NCI-H1694 (cell line): ENCODE measurements around the gene CEP104.

ENCODE experiments used
- DNase-seq: peaks from one replicate; lab custom pipeline; 2025; lab: John Stamatoyannopoulos, UW

CEP104 gene

DNA sequence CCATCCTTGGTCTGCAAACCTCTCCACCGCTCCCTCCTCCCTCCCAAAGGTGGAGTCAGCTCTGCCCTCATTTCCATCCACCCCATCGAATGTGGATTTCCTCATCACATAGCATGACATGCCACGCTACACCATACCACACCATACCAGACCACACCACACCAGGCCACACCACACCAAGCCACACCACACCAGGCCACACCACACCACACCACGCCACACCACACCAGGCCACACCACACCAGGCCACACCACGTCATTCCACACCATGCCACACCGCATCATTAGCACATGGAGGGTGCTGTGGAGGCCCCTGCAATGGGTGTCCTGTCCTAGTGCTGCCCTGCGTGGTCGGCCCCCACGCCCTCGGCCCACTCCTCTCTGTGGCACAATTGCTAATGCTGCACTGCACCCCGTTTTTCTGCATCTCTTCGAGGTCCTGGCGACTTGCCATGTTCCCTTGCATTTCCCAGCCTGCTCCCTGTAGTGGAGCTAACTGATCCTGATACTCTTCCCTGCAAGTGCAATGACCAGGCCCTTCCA is 11.5 kb upstream of the CEP104 start:
- DNase-seq: no peak

DNA sequence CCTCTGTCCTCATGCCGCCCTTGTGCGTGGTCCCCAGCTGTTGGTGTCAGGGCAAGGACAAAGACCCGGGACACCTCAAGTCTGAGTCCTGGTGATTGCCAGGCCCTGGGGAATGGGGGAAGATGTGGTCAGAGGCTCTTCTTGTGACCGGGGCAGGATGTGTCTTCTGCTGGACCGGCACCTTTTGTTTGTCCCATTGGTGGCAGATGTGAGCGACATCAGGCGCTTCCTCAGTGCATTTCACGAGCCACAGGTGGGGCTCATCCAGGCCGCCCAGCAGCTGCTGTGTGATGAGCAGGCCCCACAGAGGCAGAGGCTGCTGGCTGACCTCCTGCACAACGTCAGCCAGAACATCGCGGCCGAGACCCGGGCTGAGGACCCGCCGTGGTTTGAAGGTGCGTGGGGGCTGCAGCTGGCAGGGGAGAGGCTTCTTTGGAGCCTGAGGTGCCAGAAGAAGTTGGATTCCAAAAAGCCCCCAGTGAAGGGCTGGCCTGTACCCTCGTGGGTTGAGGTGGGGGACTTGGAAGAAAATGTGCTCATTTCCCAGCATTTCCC is 8.7 kb upstream of the CEP104 start:
- DNase-seq: no peak

- DNase-seq: no peak
These were observed 7.9 kb upstream of the CEP104 start for GRCh38 chr1:3864884-3865283.

- DNase-seq: no peak
These were observed 6.4 kb upstream of the CEP104 start for GRCh38 chr1:3863231-3863935.

- DNase-seq: no peak
These were observed 1.4 kb upstream of the CEP104 start for GRCh38 chr1:3858231-3858981.

- no peak for DNase-seq
These were observed 749 bp upstream of the CEP104 start for GRCh38 chr1:3857791-3858129.

DNA sequence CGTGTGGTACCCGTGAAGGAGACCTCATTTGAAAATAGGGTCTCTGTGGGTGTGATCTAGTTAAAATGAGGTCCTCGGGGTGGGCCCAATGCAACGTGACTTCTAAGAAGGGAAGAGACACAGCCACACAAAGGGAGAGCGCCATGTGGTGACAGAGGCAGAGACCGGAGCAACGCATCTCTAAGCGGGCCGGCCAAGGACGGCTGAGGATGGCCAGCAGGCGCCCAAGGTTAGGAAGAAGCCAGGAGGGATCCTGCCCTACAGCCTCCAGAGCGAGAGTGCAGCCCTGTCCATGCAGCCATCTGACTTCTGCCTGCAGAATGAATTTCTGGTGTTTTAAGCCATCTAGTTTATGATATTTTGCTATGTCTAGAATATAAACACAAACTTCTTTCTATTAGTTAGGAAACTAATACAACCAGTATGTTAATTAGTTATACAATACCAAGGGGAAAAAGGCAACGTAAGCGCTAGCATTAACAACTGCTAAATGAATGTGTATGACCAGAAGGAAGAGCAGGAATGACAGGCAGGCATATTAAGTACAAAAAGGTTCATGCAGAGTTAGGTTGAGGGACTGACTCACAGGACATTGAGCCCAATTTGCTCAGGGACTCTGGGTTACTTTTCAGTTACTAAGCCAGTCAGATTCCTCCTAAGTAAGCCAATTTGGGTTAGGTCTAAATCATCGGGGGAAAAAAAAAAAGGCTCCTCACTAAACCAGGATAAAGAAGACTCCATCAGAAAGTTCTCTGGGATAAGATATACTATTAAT is 4.1 kb downstream of the CEP104 start:
- DNase-seq: no peak

- DNase-seq: no peak
These were observed 4.9 kb downstream of the CEP104 start for GRCh38 chr1:3852091-3852490.

DNA sequence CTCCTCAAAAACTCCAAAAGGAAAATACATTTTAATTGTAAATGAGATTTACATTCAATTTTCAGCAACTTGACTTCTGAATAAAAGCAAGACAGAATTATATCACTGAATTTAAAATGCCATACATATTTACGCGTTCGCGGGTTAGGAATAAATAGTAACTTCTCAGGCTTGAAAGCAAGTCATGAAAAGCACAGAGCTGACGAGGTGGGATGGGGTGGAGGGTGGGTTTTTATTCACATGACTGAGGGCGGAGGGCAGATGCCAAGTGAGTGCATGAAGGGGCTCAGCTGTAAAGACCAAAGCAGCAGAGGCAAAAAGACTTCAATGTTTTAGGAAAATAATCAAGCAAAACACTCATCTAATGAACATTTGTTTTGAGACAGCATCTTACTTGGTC is 5.7 kb downstream of the CEP104 start:
- no peak for DNase-seq

DNA sequence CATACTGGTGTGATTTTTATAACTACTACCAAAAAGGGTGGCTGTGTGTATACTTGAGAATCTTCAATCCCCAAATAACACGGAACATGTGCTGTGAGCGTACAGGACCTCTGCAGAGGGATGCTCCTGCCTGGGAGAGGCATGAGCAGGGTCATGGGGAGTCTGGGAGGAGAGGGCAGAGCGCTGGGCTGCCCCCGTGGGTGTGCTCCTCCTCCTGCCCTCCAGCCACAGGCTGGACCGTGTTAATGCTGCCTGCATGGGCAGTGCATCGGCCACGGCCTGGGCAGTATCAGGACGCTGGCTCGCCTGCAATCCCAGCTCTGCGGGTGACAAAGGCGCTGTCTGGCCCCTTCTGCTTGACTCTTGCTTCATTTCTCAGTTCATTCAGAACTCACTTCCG is 6.2 kb downstream of the CEP104 start:
- no peak for DNase-seq

- no peak for DNase-seq
These were observed 9.9 kb downstream of the CEP104 start for GRCh38 chr1:3847081-3847480.

DNA sequence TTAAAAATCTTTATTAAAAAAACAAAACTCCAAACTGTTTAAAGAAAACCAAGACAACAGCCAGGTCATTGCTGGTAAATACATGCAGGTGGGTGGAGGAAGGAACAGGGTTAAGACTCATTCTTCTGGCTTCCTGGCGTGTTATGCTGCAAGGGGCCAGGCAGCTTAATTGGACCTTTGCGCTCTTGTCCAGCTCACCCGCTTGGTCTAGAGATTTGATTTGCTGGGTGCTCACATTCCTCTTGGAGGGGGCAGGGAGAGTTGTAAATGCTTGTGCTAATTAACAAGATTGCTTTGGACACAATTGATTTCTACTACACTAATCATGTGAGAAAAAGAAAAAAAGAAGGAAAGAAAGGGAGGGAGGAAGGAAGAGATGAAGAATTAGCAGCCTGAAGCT is 10.5 kb downstream of the CEP104 start:
- no peak for DNase-seq

GRCh38 chr1:3842912-3843311 is 14.1 kb downstream of the CEP104 start:
- DNase-seq: no peak

- no peak for DNase-seq
These were observed 15.5 kb downstream of the CEP104 start for GRCh38 chr1:3841491-3841890.

DNA sequence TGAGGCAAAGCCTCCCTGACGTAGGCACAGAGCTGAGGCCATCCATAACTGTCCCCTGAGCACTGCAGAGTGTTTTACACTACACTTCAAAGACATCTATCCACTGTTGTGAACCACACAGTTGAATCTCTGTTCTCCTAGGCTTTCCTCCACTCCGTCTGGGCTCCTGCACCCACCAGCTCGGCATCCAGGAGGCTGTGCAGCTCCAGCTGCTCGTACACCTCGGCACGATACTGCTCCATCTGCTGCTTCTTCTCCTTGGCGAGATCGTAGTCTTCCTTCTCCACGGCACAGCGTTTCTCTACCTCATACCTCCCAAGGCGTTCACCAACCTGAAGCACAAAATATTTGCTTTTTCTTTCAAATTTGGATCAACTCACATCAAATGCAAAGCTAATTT is 18.2 kb downstream of the CEP104 start:
- no peak for DNase-seq

DNA sequence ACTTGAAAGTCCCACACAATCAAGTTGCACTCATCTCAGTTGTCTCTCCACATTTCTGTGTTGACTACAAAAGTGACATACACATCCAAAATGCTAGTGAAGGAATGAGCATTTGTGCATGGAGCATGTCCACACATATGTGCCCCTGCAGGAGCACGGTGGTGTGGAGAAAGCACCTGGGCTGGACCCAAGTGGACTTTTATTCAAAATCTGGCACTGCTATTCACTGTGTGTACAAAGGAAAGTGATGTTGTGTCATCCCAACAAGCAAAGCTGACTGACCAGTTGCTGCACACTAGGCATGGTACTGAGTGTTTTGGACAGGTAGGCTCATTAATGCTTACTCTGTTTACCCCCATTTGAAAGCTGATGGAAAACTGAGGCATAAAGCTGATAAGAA is 19.3 kb downstream of the CEP104 start:
- DNase-seq: no peak

- DNase-seq: no peak
These were observed 19.8 kb downstream of the CEP104 start for GRCh38 chr1:3837200-3837599.

GRCh38 chr1:3836421-3836820 is 20.6 kb downstream of the CEP104 start:
- no peak for DNase-seq

GRCh38 chr1:3834701-3835100 is 22.3 kb downstream of the CEP104 start:
- no peak for DNase-seq

DNA sequence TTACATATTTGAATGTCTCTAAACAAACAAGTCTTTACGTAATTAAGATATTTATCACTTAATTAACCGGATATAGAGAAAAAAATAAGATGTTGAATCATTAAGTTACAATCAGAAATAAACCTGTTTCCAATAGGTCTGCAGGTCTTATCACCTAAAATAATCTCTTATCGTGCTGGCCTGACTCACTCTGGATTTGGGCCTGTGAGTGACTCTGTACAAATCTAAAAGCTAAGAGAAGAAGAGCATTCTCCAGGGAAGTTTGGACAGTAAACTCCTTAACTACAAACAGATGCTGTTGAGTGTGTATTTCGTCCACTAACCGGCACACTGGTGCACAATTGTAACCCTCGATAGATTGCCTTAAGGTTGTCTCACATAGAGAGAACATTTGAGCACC is 25.3 kb downstream of the CEP104 start:
- no peak for DNase-seq

DNA sequence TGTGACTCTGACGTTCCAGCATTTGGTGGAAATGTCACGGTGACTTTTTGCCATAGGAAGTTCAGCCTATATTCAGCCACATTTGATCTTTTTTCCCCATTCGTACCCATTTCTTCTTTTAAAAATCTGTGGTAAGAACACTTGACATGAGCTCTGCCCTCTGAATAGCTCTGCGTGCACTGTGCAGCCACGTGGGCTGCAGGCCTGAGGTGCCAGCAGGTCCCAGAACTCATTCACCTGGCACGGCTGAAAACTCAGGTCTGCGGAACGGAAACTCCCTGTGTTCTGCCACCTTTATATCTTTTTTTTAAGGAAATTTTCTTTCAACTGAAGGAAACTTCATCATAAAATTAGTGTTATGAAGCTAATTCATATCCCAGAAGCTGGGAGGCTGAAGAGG is 28.6 kb downstream of the CEP104 start:
- no peak for DNase-seq

- DNase-seq: peak; percentile 58
These were observed 29.2 kb downstream of the CEP104 start for GRCh38 chr1:3827813-3828307.
